OCI-LY7 (cell line): ENCODE data around the gene FMNL2. TPM values are rescaled to one million over a fixed set of nuclear protein-coding genes. Genes with fewer than 3 reads are reported as not detected.

Experiments used
- BruUV-seq: library from RNA; stranded (reverse); fragments of 400-500 nt; replicated peaks from 2 replicates; lab custom pipeline; 2021; lab: Mats Ljungman, UMichigan
- CTCF ChIA-PET: fragments of 300-600 bp; sonication (Branson Sonifier 250); formaldehyde crosslinking; loops from one replicate; lab custom pipeline; 2022; ENCODE audit warnings: antibody characterized with exemption; ENCODE audit not compliant: unreplicated experiment; lab: Charles Lee
- POLR2A ChIA-PET: fragments of 300-600 bp; sonication (Branson Sonifier 250); formaldehyde crosslinking; loops from one replicate; lab custom pipeline; 2022; ENCODE audit warnings: antibody characterized with exemption; lab: Charles Lee
- DNase-seq: peaks from one replicate; pipeline ENCODE4 v3.0.0-alpha.2; 2015; ENCODE audit warnings: low spot score
- H2AFZ ChIP-seq: fragments of 200-600 bp; sonication (generic), shearing (Covaris generic); 2 replicates; pipeline ENCODE4 v1.6.1; 2014; ENCODE audit warnings: mild to moderate bottlenecking, antibody characterized with exemption, low read length, moderate library complexity
- H3K27ac ChIP-seq: fragments of 200-600 bp; sonication (generic); 2 replicates; pipeline ENCODE4 v1.5.1; 2014; ENCODE audit warnings: mixed run types, low read depth, mild to moderate bottlenecking, moderate library complexity, low read length, inconsistent platforms; ENCODE audit not compliant: poor library complexity, severe bottlenecking
- H3K36me3 ChIP-seq: fragments of 200-600 bp; sonication (generic); 2 replicates; pipeline ENCODE4 v1.6.1; 2014; ENCODE audit warnings: mild to moderate bottlenecking, antibody characterized with exemption, low read length, moderate library complexity, mixed read lengths; ENCODE audit not compliant: insufficient read depth
- H3K4me1 ChIP-seq: fragments of 200-600 bp; sonication (generic); 2 replicates; pipeline ENCODE4 v1.5.1; 2014; ENCODE audit warnings: mild to moderate bottlenecking, low read length; ENCODE audit not compliant: insufficient read depth, poor library complexity, severe bottlenecking
- H3K4me2 ChIP-seq: fragments of 200-600 bp; sonication (generic); 2 replicates; pipeline ENCODE4 v1.6.1; 2014; ENCODE audit warnings: mild to moderate bottlenecking, low read length
- H3K4me3 ChIP-seq: fragments of 200-600 bp; sonication (generic); 2 replicates; pipeline ENCODE4 v1.5.1; 2014; ENCODE audit warnings: mild to moderate bottlenecking, low read depth, low read length; ENCODE audit not compliant: poor library complexity, severe bottlenecking
- H3K79me2 ChIP-seq: fragments of 200-600 bp; sonication (generic); 2 replicates; pipeline ENCODE4 v1.6.1; 2016; ENCODE audit warnings: low read depth, mild to moderate bottlenecking, low read length, moderate library complexity, mixed read lengths; ENCODE audit not compliant: insufficient read depth
- H3K9me2 ChIP-seq: fragments of 200-600 bp; sonication (generic); 2 replicates; pipeline ENCODE4 v1.6.1; 2016; ENCODE audit warnings: mild to moderate bottlenecking, low read length, mixed read lengths; ENCODE audit not compliant: insufficient read depth
- H3K9me3 ChIP-seq: fragments of 200-600 bp; sonication (generic); 2 replicates; pipeline ENCODE4 v1.6.1; 2014; ENCODE audit warnings: mild to moderate bottlenecking, mixed run types, low read length, mixed read lengths
- H4K20me1 ChIP-seq: fragments of 200-600 bp; sonication (generic); 2 replicates; pipeline ENCODE4 v1.6.1; 2014; ENCODE audit warnings: mild to moderate bottlenecking, antibody characterized with exemption, low read length, moderate library complexity, mixed read lengths; ENCODE audit not compliant: insufficient read depth
- EZH2phosphoT487 ChIP-seq: fragments of 200-600 bp; sonication (generic); IDR thresholded peaks from 2 replicates; pipeline ENCODE4 v1.6.1; 2018; ENCODE audit warnings: low read depth, borderline replicate concordance, mild to moderate bottlenecking, mixed run types, antibody characterized with exemption, low read length, moderate library complexity, mixed read lengths
- intact Hi-C: fragments of 100-400 bp; cut with micrococcal nuclease; formaldehyde crosslinking; loops from one replicate; pipeline ENCODE4 v1.10.0; 2022; ENCODE audit not compliant: unreplicated experiment
- total RNA-seq, 2 experiments: library from RNA; depleted of rRNA in 1 of 2; stranded (reverse); fragments of >200 nt in 1 of 2; shearing (Covaris generic) in 1 of 2; gene quantifications; 2 replicates each; pipeline ENCODE4 v1.2.3, GENCODE V29; 2014 to 2022
- TF ChIP-seq, protein P1 (sequence below): fragments of 200-600 bp; sonication (generic); conservative IDR thresholded peaks from 2 replicates; pipeline ENCODE4 v1.5.1; 2014; ENCODE audit warnings: mild to moderate bottlenecking, antibody characterized with exemption, low read length, moderate library complexity, mixed read lengths

FMNL2 gene
- total RNA-seq, 2 experiments from 2014 or later, result 0.03 to 0.21 TPM

DNA sequence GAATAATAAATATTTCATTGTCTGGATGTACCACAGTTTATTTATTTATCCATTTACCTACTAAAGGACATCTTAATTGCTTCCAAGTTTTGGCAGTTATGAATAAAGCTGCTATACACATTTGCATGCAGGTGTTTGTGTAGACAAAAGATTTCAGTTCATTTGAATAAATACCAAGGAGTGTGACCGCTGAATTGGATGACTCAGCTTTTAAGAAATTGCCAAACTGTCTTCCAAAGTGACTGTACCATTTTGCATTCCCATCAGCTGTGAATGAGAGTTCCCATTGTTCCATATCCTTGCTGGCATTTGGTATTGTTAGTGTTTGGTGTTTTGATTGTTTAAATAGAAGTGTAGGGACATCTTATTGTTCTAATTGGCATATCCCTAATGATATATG, 36.2 kb upstream of the FMNL2 start:
- intact Hi-C loops, result no loop called here
- no peaks in the 10 kb centered on the region for H3K36me3 ChIP-seq
- POLR2A ChIA-PET, result no interaction called here
- no peaks in the 10 kb centered on the region for H4K20me1 ChIP-seq
- TF ChIP-seq EZH2phosphoT487, result no peak
- TF ChIP-seq, protein P1, sequence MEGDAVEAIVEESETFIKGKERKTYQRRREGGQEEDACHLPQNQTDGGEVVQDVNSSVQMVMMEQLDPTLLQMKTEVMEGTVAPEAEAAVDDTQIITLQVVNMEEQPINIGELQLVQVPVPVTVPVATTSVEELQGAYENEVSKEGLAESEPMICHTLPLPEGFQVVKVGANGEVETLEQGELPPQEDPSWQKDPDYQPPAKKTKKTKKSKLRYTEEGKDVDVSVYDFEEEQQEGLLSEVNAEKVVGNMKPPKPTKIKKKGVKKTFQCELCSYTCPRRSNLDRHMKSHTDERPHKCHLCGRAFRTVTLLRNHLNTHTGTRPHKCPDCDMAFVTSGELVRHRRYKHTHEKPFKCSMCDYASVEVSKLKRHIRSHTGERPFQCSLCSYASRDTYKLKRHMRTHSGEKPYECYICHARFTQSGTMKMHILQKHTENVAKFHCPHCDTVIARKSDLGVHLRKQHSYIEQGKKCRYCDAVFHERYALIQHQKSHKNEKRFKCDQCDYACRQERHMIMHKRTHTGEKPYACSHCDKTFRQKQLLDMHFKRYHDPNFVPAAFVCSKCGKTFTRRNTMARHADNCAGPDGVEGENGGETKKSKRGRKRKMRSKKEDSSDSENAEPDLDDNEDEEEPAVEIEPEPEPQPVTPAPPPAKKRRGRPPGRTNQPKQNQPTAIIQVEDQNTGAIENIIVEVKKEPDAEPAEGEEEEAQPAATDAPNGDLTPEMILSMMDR, result no peak
- no peak overlapping the region for H3K4me2 ChIP-seq
- H3K79me2 ChIP-seq, result no peaks in the 10 kb centered on the region
- no TSS peak for BruUV-seq
- H3K4me3 ChIP-seq, result no peak overlapping the region
- no peak overlapping the region for H3K27ac ChIP-seq
- no peaks in the 10 kb centered on the region for H3K9me3 ChIP-seq
- H2AFZ ChIP-seq, result no peak overlapping the region
- CTCF ChIA-PET, result no interaction called here
- no peak for DNase-seq
- no peaks in the 10 kb centered on the region for H3K9me2 ChIP-seq
- H3K4me1 ChIP-seq, result no peaks in the 10 kb centered on the region

DNA sequence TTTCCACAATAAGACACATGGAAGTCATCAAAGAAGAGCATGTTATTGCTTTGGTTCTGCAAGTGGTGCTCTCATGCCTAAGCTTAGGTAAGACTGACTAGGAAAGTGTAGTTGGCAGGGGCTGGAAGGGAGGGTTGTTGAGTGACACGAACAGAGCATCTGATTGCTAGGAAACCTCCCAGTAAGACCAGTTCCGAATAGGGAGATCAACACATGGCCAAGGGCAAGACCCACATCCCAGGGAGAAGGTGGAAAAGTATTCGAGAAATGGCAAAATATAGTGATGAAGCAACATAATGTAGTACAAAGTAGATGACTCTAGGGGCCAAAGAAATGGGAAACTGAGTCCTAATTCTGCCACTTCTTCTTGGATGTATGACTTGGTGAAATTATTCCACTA, 33.8 kb upstream of the FMNL2 start:
- Histone ChIP-seq H3K9me2 (no peaks in the 10 kb centered on the region), H4K20me1 (no peaks in the 10 kb centered on the region), H3K9me3 (no peaks in the 10 kb centered on the region), H3K79me2 (no peaks in the 10 kb centered on the region), H3K4me2 (no peak overlapping the region), H3K36me3 (no peaks in the 10 kb centered on the region), H2AFZ (no peak overlapping the region), H3K27ac (no peak overlapping the region), H3K4me1 (no peaks in the 10 kb centered on the region), H3K4me3 (no peak overlapping the region)
- POLR2A ChIA-PET, result no interaction called here
- no peak for DNase-seq
- no TSS peak for BruUV-seq
- intact Hi-C loops, result no loop called here
- CTCF ChIA-PET, result no interaction called here
- TF ChIP-seq, protein P1, result no peak
- no peak for TF ChIP-seq EZH2phosphoT487

DNA sequence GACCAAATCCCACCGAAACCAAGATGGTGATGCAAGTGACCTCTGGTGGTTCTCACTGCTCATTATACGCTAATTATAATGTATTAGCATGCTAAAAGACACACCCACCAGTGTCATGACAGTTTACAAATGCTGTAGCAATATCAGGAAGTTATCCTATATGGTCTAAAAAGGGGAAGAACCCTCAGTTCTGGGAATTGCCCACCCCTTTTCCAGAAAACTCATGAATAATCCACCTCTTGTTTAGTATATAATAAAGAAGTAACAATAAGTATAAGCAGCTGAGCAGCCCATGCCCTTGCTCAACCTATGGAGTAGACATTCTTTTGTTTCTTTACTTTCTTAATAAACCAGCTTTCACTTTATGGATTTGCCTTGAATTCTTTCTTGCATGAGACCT, 31.0 kb upstream of the FMNL2 start:
- H4K20me1 ChIP-seq, result no peaks in the 10 kb centered on the region

More for the DNA sequence above, 31.0 kb upstream of the FMNL2 start:
- Histone ChIP-seq H3K27ac (no peak overlapping the region), H3K4me1 (no peaks in the 10 kb centered on the region), H3K36me3 (no peaks in the 10 kb centered on the region), H3K4me3 (no peak overlapping the region), H3K9me3 (no peaks in the 10 kb centered on the region), H3K9me2 (no peaks in the 10 kb centered on the region), H3K79me2 (no peaks in the 10 kb centered on the region), H2AFZ (no peak overlapping the region), H3K4me2 (no peak overlapping the region)
- BruUV-seq, result no TSS peak
- CTCF ChIA-PET, result no interaction called here
- POLR2A ChIA-PET, result no interaction called here
- no peak for DNase-seq
- intact Hi-C loops, result no loop called here
- TF ChIP-seq, protein P1, result no peak
- TF ChIP-seq EZH2phosphoT487, result no peak
